GM19463 (cell line): ENCODE data around the gene GAN.

Experiments
- ATAC-seq: cut with Tn5 transposase; IDR thresholded peaks from one replicate; pipeline ENCODE4 v1.9.1; 2021; ENCODE audit warnings: mild to moderate bottlenecking, moderate library complexity; ENCODE audit not compliant: unreplicated experiment

Gene GAN

GRCh38 chr16:81350306-81350615 is 35.5 kb downstream of the GAN start:
- no peak for ATAC-seq

- ATAC-seq = no peak
Observed at GRCh38 chr16:81353895-81354294, 39.1 kb downstream of the GAN start.

- ATAC-seq = no peak
Observed at GRCh38 chr16:81357711-81358260, 43.0 kb downstream of the GAN start.

- ATAC-seq = no peak
Observed at GRCh38 chr16:81358860-81359259, 44.1 kb downstream of the GAN start.

GRCh38 chr16:81360135-81360534 is 45.4 kb downstream of the GAN start:
- ATAC-seq = no peak

GRCh38 chr16:81365731-81366130 is 51.0 kb downstream of the GAN start:
- no peak for ATAC-seq

GRCh38 chr16:81366316-81366932 is 51.7 kb downstream of the GAN start:
- ATAC-seq = no peak

- no peak for ATAC-seq
Observed at GRCh38 chr16:81367821-81368220, 53.1 kb downstream of the GAN start.

- no peak for ATAC-seq
Observed at GRCh38 chr16:81369888-81370504, 55.2 kb downstream of the GAN start.

- ATAC-seq = no peak
Observed at GRCh38 chr16:81371106-81371505, 56.3 kb downstream of the GAN start.

GRCh38 chr16:81374550-81374949 is 59.8 kb downstream of the GAN start:
- no peak for ATAC-seq

GRCh38 chr16:81376880-81377279 is 62.1 kb downstream of the GAN start:
- no peak for ATAC-seq

- no peak for ATAC-seq
Observed at GRCh38 chr16:81378049-81378448, 63.3 kb downstream of the GAN start.

GRCh38 chr16:81380932-81381331 is 66.2 kb downstream of the GAN start:
- ATAC-seq = no peak

GRCh38 chr16:81384006-81384405 is 69.2 kb downstream of the GAN start:
- no peak for ATAC-seq

- no peak for ATAC-seq
Observed at GRCh38 chr16:81385031-81385756, 70.4 kb downstream of the GAN start.

GRCh38 chr16:81388357-81388756 is 73.6 kb downstream of the GAN start:
- no peak for ATAC-seq

- no peak for ATAC-seq
Observed at GRCh38 chr16:81390840-81391239, 76.1 kb downstream of the GAN start.

GRCh38 chr16:81392011-81392410 is 77.2 kb downstream of the GAN start:
- no peak for ATAC-seq

GRCh38 chr16:81394416-81394815 is 79.7 kb downstream of the GAN start:
- ATAC-seq = no peak

GRCh38 chr16:81394966-81395655 is 80.3 kb downstream of the GAN start:
- ATAC-seq = no peak
